HL-60 (cell line): Measurements from ENCODE around the gene NAPB.

ENCODE experiments used
- DNase-seq, 2 experiments: peaks; one replicate each; pipeline ENCODE4 v3.0.0-alpha.2; 2010 to 2020; ENCODE audit warnings: low read depth in 1 of 2, low spot score in 1 of 2
- H3K27ac ChIP-seq: fragments of 250-450 bp; sonication (Bioruptor Pico); replicated peaks from 2 replicates; pipeline ENCODE4 v1.5.1; 2020; ENCODE audit warnings: mild to moderate bottlenecking, moderate library complexity
- H3K27me3 ChIP-seq: fragments of 250-450 bp; sonication (Bioruptor Pico); 2 replicates; pipeline ENCODE4 v1.5.1; 2021; ENCODE audit warnings: mild to moderate bottlenecking, moderate library complexity; ENCODE audit not compliant: insufficient read depth, poor library complexity, severe bottlenecking
- H3K4me3 ChIP-seq: replicated peaks from 2 replicates; pipeline ENCODE4 v1.5.1; 2011; ENCODE audit warnings: mild to moderate bottlenecking, control low read depth, low read length; ENCODE audit not compliant: insufficient read depth
- CTCF ChIP-seq: IDR thresholded peaks from one replicate; pipeline ENCODE4 v1.5.1; 2011; ENCODE audit warnings: low read length, control low read depth, inconsistent platforms; ENCODE audit not compliant: insufficient read depth
- GABPA ChIP-seq: IDR thresholded peaks from 2 replicates; pipeline ENCODE4 v1.6.1; 2012; ENCODE audit warnings: low read depth
- POLR2AphosphoS5 ChIP-seq: IDR thresholded peaks from 2 replicates; pipeline ENCODE4 v1.6.1; 2012; ENCODE audit warnings: low read depth
- REST ChIP-seq: IDR thresholded peaks from 2 replicates; pipeline ENCODE4 v1.6.1; 2012; ENCODE audit warnings: low read depth; ENCODE audit not compliant: insufficient replicate concordance
- SPI1 ChIP-seq: IDR thresholded peaks from 2 replicates; pipeline ENCODE4 v1.6.1; 2012; ENCODE audit warnings: low read depth, mild to moderate bottlenecking, borderline replicate concordance

Gene NAPB

DNA sequence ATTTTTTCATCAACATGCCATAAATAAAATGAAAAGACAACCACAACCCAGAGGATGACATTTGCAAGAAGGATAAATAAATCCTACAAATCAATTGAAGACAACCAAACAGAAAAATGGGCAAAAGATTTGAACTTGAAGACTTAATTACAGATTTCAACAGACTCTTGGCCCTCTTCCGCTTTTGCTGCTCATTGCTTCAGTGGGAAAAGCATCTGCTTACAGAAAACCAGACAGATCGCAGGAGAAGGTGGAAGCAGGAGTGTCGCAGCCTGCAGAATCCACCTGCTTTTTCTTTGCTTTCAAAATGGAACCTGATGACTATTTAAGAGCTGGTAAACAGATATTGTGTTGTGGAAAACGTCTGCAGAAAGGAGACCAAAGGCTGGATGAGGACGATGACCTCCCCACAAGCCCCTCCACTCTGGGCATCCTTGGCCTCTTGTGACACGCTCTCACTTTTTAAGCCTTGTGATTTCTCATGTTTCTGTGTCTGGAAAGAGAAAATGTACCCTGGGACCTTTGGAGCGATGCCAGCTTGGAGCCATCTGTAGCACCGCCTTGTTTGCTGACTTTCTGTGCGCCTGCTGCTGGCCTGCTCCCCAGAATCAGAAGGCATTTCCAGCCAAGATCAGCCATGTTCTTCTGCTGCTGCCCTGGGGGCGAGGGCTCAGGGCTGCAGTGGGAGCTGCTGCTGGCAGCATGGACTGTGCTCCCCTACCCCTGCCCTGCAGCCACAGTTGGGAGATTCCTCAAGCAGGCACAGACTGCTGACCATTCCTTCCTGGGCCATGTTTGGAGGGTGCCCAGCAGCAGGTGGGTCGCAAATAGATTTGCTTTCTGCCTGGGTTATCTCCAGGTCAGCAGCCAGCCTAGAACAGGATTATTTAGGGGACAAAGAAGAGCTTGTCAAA lies 14.6 kb upstream of the NAPB start:
- Histone ChIP-seq H3K27ac (no peak overlapping the region), H3K4me3 (no peak overlapping the region), H3K27me3 (no peaks in the 10 kb centered on the region)
- no peak for DNase-seq
- TF ChIP-seq GABPA (no peak), CTCF (no peak), SPI1 (no peak)

DNA sequence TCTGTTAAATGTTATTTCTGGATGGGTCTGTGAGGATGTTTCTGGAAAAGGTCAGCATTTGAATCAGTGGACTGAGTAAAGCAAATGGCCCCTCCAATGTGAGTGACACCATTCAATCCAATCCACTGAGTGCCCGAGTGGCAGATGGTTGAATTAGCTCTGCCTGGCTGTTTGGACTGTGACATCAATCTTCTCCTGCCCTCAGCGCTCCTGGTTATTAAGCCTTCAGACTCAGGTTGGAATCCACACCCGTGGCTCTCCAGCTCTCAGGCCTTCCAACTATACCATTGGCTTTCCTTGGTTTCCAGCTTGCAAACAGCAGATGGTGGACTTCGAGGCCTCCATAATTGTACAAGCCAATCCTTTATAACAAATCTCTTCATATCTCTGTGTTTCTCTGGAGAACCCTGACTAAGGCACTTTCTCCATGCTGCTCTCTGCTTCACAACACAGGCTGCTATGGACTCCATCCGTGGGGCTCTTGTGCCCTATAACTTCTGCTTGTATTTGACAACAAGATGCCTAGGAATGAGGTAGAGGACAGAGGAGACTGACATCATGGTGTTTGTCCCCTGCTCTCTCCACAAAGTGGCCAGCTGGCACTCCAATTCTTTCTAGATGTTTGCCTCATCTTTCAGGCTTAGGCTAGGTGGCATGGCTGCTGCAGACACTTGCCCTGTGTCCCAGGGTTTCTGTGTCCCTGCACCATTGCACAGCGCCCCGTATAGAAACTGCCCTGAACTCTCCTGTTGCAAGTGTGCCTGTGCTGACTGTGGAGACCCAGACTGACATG lies 13.4 kb upstream of the NAPB start:
- DNase-seq: no peak
- H3K4me3 ChIP-seq: no peak overlapping the region
- H3K27me3 ChIP-seq: no peaks in the 10 kb centered on the region
- no peak overlapping the region for H3K27ac ChIP-seq
- no peak for TF ChIP-seq SPI1
- no peak for TF ChIP-seq REST
- TF ChIP-seq GABPA: no peak
- TF ChIP-seq CTCF: no peak
- no peak for TF ChIP-seq POLR2AphosphoS5

DNA sequence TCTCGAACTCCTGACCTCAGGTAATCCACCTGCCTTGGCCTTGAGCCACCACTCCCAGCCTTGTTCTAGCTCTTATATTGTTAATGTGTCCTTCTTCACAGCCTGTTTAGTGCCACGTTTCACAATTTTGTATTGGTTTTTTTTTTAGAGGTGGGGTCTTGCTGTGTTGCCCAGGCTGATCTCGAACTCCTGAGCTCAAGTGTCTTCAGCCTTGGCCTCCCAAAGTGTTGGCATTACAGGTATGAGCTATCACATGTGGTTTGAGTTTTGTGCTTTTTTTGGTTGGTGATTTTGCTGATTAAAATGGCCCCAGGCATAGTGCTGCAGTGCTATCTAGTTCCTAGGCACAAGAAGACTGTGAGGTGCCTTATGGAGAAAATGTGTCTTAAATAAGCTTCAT lies 12.3 kb upstream of the NAPB start:
- TF ChIP-seq CTCF: no peak
- TF ChIP-seq SPI1: no peak
- no peak for TF ChIP-seq POLR2AphosphoS5
- no peak for TF ChIP-seq REST
- no peak for TF ChIP-seq GABPA
- H3K4me3 ChIP-seq: no peak overlapping the region
- H3K27ac ChIP-seq: no peak overlapping the region
- no peak for DNase-seq
- H3K27me3 ChIP-seq: no peaks in the 10 kb centered on the region
